Measurements from ENCODE around the gene SORCS2.

DNA sequence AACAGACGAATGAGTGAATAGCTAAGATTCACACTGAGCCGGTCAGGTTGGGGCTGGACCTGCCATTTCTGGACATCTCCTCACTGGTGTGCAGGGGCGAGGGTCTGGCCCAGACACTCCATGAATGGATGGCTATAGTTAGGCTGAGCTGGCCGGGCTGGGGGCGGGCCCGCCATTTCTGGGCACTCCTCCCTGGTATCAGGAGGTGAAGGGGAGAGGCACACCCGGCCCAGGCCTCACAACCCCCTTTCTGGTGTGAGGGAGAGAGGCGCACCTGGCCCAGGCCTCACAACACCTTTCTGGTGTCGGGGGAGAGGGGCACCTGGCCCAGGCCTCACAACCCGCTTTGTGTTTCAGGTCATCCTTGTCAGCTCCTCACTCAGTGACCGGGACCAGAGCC, 445.6 kb downstream of the SORCS2 start:
- TF ChIP-seq, protein P1, sequence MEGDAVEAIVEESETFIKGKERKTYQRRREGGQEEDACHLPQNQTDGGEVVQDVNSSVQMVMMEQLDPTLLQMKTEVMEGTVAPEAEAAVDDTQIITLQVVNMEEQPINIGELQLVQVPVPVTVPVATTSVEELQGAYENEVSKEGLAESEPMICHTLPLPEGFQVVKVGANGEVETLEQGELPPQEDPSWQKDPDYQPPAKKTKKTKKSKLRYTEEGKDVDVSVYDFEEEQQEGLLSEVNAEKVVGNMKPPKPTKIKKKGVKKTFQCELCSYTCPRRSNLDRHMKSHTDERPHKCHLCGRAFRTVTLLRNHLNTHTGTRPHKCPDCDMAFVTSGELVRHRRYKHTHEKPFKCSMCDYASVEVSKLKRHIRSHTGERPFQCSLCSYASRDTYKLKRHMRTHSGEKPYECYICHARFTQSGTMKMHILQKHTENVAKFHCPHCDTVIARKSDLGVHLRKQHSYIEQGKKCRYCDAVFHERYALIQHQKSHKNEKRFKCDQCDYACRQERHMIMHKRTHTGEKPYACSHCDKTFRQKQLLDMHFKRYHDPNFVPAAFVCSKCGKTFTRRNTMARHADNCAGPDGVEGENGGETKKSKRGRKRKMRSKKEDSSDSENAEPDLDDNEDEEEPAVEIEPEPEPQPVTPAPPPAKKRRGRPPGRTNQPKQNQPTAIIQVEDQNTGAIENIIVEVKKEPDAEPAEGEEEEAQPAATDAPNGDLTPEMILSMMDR (optimal IDR thresholded peaks at IDR 0.05 in 1 of 3, IDR thresholded peaks at IDR 0.05 in 1 of 3, conservative IDR thresholded peaks at IDR 0.05 in 1 of 3; ENCODE audit: extremely low read depth in 1 of 3, insufficient read depth in 2 of 3, low read length in 3 of 3) = no peak
- no peak for TF ChIP-seq EZH2 (IDR thresholded peaks at IDR 0.05; ENCODE audit: low read length)

All from keratinocyte (primary cell).